Left renal cortex interstitium (tissue), 4 donors: ENCODE measurements around the gene C1GALT1C1L. TPM values are rescaled to one million over a fixed set of nuclear protein-coding genes. Genes with fewer than 3 reads are reported as not detected.
"Not testable (repeated sequence)": the region's sequence is repeated elsewhere in the genome, so short reads cannot be mapped to it uniquely, and the experiment has no call there.

Source experiments
- DNase-seq, 4 donors: peaks; one replicate each; pipeline ENCODE4 v3.0.0-alpha.2; 2013; ENCODE audit warnings: low read depth in 4 of 4, low spot score in 2 of 4, missing footprints in 1 of 4
- polyA plus RNA-seq, 4 donors: library from polyadenylated mRNA; unstranded; fragments of 120-200 nt; gene quantifications; one replicate each; pipeline ENCODE4 v1.2.1, GENCODE V29; 2013; ENCODE audit not compliant: insufficient read length in 4 of 4

C1GALT1C1L gene
- polyA plus RNA-seq, 4 donors: 2.1 to 4.4 (median 3.5) TPM

DNA sequence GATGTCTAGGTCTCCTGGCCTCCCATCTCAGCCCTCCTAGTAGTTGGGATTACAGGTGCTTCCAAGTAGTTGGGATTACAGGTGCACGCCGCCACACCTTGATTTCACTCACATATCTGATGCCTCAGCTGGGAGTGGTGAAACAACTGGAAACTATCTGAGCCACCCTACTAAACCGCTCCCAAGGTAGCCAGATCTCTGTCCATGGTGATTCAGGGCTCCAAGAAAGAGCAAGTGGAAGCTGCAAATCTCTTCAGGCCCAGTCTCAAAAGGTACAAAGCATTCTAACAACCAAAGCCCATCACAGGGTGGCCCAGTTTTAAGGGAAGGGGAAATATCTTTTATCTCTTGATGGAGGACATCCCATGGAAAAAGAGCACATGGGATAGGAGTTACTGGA lies 19.0 kb downstream of the C1GALT1C1L start:
- DNase-seq: no peak

DNA sequence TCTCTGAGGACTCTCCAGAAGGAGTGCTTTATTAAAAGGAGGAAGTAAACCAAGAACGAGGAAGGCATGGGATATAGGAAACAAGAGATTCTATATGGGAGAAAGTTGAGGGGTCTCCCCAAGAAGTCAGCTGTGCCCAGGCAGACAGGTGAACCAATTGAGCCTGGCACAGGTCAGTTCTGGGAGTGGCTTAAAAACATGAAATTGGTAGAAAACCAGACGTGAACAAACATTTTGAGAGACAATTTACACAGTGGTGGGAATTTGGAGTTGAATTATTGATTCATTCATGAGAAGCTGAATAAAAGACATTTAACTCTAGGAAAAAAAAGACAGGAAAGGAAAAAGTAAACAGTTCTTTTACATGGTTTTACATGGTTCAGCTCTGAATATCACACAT lies 22.7 kb downstream of the C1GALT1C1L start:
- no peak for DNase-seq

DNA sequence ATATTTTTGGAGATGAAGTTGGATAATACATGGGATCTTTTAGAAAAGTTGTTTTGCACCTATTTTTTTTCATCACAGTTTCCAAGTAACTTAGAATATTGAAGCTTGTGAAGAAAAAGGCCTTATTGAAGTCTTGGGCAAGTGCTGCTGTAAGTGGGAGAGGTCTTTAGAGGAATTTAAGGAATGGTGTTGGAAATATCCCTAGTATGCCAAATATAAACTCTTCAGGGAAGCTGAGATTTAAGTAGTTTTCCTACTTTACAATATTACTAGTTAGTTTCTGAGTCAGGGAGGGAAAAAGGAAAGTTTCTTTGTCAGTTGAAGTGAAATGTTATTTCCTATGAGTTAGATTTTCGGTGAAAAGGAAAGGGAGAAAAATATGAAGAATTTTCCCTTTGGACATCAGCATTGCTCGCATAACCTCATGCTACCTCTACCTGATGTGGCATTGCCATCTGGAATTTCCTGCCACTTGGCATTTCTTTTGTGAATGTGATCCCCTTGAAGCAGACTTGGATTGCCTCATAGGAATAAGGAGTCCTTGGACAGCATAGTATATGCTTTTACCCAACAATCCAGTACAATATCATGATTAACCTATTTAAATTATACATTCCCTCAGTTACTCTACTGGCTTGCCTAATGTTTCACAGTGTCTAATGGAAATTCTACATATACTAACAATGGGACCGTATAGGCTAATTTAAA lies 27.1 kb downstream of the C1GALT1C1L start:
- DNase-seq: no peak

DNA sequence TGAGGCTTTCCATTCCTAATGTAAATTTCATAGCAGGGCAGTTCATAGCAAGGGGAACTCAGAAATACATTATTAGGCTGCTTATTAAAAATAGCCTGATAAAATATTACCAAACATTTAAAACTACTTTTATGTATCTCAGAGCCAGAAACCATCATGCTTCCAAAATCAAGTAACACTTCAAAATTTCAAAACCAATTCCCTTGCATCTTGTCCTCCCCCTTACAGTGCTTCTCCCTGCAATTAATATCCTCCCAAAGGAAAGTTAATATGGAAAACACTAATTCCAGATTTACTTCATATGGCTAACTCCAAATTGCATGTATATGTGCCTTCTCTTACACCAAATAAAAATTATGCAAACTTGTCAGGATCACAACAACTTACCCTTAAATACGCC lies 32.5 kb downstream of the C1GALT1C1L start:
- DNase-seq: no peak

DNA sequence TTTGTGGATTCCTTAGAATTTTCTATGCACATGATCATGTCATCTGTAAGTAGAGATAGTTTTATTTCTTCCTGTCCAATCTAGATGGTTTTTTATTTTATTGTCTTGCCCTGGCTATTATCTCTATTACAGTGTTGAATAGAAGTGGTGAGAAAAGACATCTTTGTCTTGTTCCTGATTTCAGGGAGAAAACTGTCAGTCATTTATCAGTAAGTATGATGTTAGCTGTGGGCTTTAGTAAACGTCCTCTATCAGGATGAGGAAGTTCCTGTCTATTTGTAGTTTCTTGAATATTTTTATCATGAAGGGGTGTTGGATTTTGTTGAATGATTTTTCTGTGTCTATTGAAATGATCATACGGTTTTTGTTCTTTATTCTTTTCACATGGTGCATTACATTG lies 33.9 kb downstream of the C1GALT1C1L start:
- DNase-seq: no peak

DNA sequence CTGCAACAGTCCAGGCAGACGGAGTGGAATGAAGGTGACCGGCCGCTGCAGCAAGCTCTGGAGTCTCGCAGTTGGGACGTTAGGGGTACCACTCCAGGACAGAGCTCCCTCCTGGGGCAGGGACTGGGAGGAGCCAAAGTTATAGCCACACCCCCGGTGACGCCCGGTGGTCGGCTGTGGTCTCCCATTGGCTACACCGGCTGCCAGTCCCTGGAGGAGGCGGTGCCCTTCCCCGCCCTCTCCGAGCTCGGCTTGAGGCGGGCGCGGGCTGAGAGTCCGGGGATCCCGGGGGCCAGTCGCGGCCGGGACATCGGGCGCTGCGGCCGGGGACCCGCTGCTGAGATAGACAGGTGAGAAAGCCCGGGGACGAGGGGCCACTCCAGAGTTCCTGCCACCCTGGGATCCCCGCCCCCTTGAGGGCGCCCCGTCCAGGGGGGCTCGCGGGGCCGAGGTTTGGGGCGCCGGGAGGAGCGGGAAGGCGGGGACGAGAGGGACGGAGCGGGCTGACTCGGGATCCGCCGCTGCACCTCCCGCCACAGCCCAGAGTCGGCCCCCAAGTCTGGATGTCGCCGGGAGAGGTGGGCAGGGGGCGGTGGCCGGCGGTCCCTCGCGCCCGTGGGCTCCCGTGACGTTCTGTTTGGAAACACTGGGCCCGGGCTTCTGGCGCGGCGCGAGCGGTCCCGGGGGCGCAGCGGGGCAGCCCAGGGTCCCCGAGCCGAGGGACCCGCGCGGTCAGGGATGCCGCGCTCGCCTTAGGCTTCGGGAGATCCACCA lies 39.0 kb downstream of the C1GALT1C1L start, which contains the start of gene PLEKHH2:
PLEKHH2 (plus strand) TSS at position 231 of the 774 bp plus-strand sequence. CDS start 7,414 bp downstream, outside the sequence.
- peak; percentile 71 to 86 (median 80) for DNase-seq

DNA sequence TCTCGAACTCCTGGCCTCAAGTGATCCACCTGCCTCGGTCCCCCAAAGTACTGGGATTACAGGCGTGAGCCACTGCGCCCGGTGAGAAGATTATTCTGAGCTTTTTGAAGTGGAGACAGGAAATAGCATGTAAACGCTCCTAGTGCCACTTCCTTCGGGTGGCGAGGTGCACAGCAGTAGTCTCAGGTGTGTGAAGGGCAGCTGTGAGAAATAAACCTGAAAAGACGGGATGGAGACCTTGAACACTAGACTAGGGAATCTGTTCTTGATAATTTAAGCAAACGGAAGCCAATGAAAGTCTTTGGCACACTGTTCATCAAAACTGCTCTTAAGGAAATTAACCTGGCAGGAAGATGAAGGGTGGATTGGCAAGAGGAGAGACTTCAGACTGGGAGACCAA lies 39.6 kb downstream of the C1GALT1C1L start:
- no peak for DNase-seq

DNA sequence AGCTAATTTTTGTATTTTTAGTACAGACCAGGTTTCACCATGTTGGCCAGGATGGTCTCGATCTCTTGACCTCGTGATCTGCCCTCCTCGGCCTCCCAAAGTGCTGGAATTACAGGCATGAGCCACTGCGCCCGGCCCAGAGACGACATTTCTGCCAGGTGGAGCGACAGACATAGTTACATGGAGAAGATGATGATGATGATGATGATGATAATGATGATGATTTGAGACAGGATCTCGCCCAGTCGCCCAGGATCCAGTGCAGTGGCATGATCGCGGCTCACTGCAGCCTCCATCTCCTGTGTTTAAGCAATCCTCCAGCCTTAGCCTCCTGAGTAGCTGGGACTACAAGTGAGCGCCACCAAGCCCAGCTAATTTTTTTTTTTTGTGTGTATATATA lies 40.1 kb downstream of the C1GALT1C1L start:
- DNase-seq: not testable (repeated sequence)

DNA sequence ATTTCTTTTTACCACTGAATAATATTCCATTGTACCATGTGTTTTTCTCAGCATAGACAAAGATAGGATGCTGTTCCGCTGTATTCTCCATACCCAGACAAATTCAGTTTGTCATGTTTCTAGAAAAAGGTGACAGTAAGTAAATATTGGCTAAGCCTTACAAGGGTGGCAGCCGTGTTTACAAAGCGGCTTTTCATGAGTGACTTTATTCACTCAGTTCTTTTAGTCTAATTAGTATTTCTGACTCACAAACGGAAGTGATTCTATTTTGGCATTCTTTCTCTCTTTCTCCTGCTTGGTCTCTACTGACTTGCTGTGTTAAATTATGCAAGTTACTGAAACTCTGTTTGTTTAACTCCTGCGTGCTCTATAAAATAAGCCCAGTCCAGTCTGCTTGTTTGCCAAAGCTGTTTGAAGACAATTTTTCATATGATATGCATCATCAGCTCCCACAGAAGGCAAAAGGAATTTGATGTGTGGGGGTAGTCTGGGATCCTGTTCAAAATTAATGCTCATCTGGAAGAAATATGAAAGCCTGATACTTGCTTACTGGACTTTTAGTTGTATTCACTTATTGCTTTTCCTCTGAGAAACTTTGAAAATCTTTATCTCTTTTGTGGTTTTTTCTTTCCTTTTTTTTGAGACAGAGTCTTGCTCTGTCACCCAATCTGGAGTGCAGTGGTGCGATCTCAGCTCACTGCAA lies 41.5 kb downstream of the C1GALT1C1L start:
- DNase-seq: peak; percentile 34 to 55 (median 43)

DNA sequence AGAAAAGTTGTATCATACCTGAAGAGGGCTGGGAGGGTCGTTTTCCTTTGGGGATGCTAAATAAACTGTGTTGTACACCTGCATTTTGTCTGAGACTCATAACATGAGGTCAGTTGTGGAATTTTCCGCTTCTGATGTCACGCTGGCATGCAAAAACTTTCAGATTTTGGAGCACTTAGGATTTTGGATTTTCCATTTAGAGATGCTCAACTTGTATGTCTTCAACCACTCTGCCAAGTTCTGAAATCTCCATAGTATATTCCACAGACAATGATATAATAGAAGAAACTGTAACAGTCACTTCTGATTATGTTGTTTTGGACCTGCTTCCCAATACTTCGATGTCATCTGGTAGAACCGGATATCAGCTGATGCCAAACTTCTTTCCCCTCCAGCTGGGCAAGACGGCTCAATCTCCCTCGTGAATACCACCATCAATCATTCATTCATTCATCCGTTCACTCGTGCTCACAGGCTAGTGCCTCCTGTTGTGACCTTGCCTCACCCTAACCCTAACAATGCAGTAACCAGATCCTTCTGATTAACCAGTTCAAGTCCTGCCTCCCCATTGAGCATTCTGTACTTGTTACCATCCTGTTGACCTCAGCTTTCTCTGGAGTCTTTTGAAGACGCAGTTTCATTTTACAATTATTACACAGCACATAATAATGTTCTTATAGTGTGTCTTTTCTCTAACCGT lies 44.5 kb downstream of the C1GALT1C1L start:
- no peak for DNase-seq

Other genes with a start within 250 kb of the C1GALT1C1L start
- gene THADA, start 80.4 kb downstream of the C1GALT1C1L start, polyA plus RNA-seq: 10 to 100 TPM; 32.5 to 38.4 (median 33.5) TPM
- gene PLEKHH2, start 39.2 kb downstream of the C1GALT1C1L start, polyA plus RNA-seq: 10 to 100 TPM; 20.3 to 70.1 (median 30.6) TPM
- gene DYNC2LI1, start 97.6 kb upstream of the C1GALT1C1L start, polyA plus RNA-seq: 10 to 100 TPM; 73.6 to 95.1 (median 84.8) TPM
- gene ABCG5, start 162.4 kb upstream of the C1GALT1C1L start, polyA plus RNA-seq: under 1 TPM; 0.44 to 0.76 (median 0.65) TPM
- 1 to 10 TPM; 1.0 to 1.1 (median 1.0) TPM for gene ABCG8, start 162.5 kb upstream of the C1GALT1C1L start, polyA plus RNA-seq